GM18867 (cell line): ENCODE measurements around the gene ADD1.
A peak's percentile ranks its signal among the peaks of the same experiment; 100 is the strongest.

ENCODE experiments used
- ATAC-seq: cut with Tn5 transposase; IDR thresholded peaks from one replicate; pipeline ENCODE4 v1.9.1; 2021; ENCODE audit warnings: mild to moderate bottlenecking, moderate library complexity; ENCODE audit not compliant: unreplicated experiment

ADD1 gene

DNA sequence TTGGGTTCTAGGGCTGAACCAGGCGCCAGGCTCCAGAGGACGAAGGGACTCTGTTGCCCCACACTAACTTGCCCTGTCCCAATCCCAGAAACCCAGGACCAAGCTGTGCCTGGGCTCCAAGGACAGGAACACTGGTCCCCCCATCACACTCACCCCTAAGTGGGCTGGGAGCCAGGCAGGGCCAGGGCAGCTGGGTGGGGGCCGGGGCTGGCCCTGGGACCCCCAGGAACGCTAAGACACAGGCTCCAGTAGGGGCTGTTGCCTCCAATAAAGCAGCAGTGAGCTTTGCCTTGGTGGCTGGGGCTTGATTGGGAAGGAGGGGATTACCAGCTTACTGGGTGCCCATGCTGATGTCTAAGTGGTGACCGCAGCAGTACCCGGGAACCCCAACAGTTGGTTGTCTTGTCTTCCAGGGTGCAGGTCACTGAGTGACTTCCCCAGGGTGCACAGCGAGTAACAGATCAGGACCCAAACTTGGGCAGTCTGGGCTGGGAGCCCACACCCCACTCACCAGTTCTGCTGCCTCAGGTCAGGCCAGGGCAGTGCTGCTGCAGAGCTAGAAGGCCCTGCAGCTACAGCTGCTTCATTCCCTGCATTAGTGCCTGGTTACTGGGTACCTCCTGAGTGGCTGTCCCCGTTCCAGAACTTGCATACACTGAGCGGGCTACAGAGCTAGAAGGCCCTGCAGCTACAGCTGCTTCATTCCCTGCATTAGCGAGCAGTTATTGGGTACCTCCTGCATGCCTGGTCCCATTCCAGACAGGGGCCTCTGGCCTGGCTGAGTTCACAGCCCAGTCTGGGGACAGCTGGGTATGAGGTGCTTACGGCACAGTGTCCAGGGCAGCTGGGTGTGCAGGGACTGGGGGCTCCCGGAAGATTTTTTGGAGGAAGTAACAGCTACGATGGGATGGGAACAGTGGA, 9.4 kb upstream of the ADD1 start:
- ATAC-seq: no peak

DNA sequence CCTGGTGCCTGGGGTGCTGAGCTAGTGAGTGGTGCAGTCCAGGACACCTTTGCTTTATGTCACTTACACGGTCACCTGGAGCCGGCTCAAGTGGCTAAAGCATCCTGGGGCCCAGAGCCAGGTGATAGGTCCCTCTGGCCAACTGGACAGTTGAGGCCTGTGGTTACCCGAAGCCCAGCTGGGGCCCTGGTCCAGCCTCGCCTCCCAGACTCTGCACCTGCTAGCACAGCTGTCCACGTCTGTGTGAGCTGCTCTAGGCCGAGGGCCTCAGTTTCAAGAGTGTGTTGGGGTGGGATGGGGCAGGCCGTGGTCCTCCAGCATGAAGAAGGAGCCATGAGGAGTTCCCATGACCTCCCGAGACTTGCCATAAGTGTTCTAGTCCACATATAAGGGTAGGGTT, 7.7 kb upstream of the ADD1 start:
- no peak for ATAC-seq

DNA sequence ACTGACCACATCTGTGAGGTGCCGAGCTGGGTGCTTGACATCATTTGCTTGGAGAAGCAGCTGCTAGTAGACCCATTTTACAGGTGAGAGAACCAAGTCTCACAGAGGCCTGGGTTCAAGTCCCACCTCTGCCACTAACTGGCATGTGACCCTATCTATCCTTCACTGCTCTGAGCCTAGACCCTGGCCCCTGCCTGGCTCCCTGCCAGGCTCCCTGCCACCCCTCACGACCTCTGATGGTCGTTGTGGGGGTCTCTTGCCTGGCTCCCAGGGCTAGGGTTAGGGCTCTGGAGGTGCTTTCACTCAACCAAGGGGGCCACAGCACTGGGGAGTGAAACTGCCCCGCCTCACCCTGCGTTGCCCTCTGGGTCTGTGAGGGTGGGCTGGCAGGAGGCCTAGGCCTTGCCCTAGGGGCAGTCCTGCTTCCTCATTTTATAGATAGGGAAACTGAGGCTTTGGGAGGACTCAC, 7.2 kb upstream of the ADD1 start:
- ATAC-seq: no peak

DNA sequence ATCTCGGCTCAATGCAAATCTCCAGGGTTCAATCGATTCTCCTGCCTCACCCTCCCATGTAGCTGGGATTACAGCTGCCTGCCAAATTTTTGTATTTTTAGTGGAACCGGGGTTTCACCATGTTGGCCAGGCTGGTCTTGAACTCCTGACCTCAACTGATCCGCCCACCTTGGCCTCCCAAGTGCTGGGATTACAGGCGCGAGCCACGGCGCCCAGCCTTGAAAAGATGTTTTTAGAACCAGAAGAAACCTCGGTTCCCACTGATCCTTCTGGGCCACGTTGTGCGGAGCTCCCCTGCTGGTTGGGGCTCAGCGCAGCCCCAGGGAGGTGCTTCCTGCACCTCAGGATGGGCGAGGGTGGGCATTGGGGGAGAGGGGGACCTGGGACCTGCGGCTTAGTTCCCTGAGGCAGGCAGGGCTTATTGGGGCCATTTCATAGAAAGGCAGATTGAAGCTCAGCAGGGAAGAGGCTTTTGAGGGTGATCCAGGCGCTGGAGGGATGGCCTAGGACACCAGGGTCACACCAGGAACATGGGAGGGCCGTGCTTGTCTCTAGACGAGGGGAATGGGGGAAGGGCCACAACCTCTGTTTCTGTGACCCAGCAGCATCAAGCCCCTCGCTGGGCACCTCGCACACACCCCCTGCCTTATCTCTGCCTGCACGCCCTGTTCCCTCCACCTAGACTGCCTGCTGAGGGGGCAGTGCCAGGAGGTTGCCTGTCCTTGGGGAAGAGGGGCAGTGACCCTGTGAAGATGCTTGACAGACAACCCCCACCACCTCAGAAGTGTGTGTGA, 6.3 kb upstream of the ADD1 start:
- no peak for ATAC-seq

DNA sequence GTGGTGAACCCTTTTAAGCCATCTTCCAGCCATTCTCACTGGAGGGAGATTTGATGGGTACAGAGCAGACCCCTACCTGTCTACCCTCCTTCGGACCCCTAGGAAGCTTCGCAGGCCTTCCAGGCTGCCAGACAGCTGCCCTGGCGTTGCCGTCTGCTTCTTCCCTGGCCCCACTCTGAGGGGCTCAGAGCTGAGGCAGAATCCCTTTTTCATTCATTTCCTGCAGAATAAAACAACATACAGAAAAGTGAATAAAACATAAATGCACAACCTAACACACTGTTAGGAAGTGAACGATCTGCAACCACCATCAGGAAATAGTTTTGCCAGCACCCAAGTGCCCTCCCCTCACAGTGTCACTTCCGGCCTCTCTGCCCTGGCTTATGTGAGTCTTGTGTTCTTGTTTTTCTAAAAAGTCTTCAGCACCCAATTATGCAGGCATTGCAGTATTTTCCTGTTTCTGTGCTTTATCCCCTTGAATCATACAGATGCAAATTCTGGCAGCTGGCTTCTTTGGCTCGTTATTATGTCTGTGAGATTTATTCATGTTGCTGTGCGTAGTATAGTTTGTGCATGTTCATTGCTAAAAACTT, 5.6 kb upstream of the ADD1 start:
- ATAC-seq: peak; percentile 47

DNA sequence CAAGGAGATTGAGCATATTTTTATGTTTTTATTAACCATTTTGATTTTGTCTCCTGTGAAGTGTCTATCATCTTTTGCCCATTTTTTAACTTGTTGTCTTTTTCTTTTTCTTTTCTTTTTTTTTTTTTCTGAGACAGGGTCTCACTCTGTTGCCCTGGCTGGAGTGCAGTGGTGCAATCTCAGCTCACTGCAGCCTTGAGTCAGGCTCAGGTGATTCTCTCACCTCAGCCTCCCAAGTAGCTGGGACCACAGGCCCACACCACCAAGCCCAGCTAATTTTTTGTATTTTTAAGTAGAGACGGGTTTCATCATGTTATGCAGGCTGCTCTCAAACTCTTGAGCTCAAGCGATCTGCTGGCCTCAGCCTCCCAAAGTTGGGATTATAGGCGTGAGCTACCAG, 4.6 kb upstream of the ADD1 start:
- ATAC-seq: no peak

DNA sequence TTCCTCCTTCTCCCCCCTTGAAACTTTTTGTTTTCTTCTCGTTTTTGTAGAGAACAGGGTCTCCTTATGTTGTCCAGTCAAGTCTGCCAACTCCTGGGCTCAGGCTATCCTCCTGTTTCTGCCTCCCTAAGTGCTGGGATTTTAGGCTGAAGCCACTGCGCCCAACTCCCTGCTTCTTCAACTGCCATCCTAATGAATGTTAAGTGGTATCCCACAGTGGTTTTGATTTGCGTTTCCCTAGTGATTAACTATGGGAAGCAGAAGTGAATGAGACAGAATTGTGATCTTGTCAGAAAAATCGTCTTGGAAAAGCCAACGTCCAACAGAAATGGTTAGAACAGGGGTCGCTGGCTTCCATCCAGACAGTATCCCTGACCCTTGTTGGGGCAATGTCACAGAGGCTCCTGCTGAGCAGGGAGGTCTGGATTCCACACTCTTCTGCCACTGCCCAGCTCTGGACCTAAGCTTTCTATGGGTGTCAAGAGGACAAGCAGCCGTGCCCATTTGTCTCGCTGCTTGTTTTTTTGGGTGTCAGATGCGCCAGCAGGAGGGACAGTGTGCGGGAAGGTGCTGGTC, 869 bp upstream of the ADD1 start:
- no peak for ATAC-seq

DNA sequence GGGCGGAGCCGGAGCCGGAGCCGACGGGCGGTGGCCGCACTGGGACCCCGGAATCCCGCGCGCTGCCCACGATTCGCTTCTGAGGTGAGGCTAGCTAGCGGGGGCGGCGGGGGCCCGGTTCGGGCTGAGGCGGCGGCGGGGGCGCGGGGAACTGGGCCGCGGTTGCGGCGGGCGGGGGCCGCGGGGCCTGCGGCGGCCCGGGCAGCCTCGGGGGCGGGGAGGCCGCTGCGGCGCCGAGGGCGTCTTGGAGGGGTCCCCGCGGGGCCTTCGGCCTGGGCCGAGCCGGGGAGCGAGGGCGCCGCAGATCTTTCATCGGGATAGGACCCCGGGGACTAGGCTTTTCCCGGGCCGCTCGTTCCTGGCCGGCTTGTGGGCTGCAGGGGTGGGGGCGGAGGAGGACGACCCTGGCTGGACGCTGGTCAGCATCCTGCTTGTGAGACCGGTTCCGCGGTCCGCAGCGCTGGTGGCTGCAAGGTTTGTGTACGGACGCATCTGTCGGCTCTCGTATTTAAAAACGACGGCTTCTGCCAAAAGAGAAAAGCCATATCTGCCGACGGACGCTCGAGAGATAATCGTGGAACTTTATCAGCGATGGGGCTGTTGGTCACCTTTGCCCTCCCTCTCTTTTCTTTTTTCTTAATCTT, 419 bp downstream of the ADD1 start:
- ATAC-seq: no peak

DNA sequence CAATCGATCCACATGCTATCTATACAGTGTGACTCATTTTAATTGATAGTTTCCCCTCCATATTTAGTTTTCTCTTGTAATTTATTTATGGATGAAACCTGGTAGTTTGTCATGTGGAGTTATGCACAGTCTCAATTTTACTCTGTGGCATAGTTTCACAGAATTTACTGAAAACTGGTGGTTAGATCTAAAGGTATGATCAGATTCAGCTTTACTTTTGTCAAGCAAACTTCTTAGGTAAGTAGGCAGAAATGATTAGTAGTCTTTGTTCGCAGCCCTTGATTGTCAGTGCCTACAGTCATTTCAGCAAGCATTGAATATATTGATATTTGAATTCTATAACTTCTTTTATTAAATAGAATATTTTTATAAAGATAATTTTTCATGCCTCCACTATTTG, 2.5 kb downstream of the ADD1 start:
- ATAC-seq: no peak

DNA sequence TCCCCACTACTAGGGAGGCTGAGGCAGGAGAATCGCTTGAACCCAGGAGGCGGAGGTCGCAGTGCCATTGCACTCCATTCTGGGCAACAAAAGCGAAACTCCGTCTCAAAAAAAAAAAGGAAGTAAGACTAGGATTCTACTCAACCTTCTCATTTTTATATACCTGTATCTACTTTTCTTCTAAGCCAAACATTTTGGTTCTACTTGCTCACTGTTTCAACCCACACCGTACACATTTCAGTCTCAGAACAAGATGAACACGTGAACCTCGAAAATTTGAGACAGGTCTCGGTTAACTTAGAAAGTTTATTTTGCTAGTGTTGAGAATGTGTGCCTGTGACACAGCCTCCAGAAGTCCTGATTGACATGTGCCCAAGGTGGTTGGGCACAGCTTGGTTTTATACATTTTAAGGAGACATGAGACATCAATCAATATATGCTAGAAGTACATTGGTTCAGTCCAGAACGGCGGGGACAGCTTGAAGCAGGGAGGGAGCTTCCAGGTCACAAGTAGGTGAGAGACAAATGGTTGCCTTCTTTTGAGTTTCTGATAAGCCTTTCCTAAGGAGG, 3.7 kb downstream of the ADD1 start:
- ATAC-seq: no peak

DNA sequence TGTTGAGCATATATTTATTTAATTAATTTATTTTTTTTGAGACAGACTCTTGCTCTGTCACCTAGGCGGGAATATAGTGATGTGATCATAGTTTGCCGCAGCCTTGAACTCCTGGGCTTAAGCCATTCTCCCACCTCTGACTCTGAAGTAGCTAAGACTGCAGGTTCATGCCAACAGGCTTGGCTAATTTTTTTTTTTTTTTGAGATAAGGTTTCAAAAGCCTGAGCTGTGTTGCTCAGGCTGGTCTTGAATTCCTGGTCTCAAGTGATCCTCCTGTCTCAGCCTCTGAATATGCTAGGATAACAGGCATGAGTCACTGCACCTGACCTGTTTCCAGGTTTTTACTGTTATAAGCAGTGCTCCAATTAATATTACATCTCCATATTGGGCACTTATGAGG, 4.8 kb downstream of the ADD1 start:
- ATAC-seq: no peak

DNA sequence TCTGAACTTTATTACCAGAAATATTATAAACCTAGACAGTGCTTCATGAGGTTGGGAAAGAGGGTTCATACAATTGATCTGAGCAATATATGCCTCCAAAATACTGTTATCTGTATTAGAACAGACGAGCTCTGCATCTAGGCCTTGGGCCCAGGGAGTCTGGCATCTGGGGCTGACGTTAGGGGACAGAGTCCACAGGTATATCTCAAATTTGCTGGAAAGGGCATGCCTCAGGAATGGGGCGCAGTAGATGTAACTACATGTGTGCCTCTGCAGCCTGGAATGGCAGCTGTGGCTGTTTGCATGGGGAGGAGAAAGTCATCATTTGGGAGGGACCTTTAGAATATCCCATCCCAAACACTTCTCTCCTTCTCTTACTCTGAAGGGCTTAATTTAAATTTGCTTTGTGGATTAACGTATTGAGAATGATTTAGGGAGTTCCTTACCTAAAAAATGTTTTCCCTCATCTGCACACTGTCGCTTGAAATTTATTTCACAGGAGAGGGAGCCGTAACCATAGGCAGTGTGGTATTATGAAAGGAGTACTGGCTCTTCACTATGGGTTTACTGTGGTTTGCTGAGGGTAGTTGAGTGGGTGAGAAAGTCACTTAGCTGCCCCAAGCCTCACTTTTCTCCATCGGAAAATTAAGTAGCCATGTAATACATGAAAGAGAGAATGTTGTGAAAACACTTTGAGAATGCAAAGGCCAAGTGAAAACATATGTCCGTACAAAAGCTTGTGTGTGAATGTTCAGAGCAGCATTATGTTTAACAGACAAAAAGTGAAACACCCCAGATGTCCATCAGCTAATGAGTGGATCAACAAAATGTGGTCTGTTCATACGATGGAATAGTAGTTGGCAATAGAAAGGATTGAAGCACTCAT, 5.9 kb downstream of the ADD1 start:
- ATAC-seq: no peak

DNA sequence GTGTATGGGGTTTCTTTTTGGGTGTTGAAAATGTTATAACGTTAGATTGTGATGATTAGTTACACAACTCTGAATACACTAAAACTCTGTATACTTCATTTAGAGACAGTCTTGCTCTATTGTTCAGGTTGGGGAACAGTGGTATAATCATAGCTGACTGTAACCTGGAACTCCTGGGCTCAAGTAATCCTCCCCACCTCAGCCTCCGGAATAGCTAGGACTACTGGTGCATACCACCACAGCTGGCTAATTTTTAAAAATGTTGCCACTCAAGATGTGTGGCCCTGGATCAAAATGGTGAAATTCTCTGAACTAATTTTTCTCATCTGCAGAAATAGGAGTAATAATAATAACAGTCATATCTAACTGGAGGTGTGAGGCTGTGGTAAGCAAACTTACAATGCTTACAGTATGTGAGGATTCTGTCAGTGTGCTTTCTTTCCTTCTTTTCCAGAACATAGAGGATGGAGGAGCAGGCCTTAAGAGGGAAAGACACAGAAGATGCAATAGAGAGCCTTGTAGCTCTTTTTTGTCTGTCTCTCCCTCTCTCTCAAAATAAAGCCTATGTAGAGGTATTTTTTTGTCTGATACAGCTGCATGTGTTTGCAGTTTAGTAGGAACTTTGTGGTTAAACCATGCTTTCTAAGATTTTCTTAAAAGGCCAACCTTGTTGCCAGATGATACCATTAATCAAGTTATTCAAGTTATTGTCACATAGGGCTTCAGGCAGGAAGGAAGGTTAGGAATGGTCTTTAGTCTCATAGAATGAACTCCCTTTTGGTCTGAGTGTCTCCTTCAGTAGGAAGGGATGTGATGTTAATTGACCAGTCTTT, 7.5 kb downstream of the ADD1 start:
- no peak for ATAC-seq

DNA sequence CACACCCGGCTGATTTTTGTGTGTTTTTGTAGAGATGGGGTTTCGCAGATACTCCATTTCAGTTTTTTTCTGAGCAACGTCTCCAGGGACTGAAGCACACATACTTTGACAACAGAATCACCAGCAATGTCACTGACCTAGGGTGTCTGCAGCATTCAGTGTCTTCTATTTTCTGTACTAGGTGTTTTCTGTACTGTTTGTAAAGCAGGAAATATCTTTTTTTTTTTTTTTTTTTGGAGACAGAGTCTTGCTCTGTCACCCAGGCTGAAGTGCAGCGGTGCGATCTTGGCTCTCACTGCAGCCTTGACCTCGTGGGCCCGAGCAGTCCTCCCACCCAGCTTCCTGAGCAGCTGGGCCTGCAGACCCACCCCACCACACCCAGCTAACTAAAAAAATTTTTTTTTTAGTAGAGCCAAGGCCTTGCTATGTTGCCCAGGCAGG, 8.9 kb downstream of the ADD1 start:
- peak; percentile 56 for ATAC-seq

DNA sequence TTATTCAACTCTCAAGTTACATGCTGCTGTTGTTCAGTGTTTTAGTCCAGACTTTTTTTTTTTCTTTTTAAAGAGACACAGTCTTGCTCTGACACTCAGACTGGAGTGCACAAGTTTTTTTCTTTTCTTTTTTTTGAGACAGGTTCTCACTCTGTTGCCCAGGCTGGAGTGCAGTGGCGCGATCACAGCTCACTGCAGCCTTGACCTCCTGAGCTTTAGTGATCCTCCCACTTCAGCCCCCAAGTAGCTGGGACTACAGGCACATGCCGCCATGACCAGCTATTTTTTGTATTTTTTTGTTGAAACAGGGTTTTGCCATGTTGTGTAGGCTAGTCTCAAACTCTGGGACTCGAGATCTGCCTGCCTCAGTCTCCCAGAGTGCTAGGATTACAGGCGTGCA, 11.9 kb downstream of the ADD1 start:
- no peak for ATAC-seq

DNA sequence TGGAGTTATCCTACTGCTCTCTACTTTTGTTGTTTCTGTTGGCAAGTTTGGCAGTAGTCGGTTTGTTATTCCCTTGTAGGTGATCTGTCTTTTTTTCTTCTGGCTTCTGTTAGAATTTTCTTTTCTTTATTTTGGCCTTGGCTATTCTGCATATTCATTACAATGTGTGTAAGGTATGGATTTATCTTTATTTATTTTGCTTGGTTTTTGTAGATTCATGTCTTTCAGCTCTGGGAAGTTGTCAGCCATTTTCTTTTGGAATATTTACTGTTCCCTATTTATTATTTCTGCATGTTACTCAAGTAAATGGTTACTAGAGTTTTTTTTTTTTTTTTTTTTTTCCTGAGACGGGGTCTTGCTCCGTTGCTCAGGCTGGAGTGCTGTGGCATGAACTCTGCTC, 12.6 kb downstream of the ADD1 start:
- no peak for ATAC-seq

DNA sequence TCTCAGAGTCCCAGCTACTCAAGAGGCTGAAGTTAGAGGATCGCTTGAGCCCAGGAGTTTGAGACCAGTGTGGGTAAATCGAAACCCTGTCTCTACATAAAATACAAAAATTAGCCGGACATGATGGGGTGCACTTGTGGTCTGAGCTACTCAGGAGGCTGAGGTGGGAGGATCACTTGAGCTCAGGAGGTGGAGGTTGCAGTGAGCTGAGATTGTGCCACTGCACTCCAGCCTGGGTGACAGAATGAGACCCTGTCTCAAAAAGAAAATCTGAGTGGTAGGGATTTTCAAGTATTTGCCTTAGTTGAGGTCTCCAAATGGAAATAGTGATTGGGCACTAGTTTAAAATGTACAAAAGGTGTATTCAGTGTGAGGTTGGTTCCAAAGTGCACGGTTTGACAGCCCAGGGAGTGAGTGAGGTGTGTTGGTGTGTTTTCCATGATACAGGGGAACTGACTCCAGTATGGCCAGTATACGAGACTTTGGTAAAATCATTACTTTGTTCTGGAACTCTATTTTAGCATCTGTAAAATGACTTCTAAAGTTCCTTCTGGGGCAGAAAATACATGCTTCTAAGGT, 13.8 kb downstream of the ADD1 start:
- no peak for ATAC-seq
